ENCODE measurements around the gene HLA-F. TPM values are rescaled to one million over a fixed set of nuclear protein-coding genes. Genes with fewer than 3 reads are reported as not detected.

HLA-F gene
- total RNA-seq = 25.6 and 73.2 TPM in 2 replicates

DNA sequence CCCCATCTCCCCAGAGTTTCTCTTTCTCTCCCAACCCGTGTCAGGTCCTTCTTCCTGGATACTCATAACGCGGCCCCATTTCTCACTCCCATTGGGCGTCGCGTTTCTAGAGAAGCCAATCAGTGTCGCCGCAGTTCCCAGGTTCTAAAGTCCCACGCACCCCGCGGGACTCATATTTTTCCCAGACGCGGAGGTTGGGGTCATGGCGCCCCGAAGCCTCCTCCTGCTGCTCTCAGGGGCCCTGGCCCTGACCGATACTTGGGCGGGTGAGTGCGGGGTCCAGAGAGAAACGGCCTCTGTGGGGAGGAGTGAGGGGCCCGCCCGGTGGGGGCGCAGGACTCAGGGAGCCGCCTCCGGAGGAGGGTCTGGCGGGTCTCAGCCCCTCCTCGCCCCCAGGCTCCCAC is at the start of gene HLA-F:
TSS of gene HLA-F (plus strand) at position 173 of the 404 bp plus-strand sequence. CDS start at position 203, 30 bp downstream.

DNA sequence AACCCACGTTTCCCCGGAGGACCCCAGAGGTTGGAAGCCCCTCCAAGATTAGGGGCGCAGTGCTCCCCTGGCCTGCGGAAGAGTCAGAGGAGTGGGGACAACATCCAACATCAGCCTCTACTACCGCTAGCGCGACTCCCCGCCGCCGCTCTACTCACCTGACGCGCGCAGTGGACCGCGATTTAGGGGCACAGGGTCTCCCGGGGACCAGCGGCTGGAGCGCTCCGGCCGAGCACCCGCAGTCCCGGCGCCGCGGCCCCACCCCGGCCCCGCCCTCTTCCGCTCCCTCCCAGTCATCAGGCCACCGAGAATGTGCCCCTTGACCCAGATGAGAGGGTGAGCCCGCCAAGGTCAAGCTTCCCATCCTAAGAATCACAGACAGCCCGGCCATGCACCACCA is 42.3 kb upstream of the HLA-F start, which contains the start of gene ZFP57:
TSS of gene ZFP57 (minus strand) at position 249 of the 400 bp plus-strand sequence. CDS start 4,149 bp downstream, outside the sequence.

Other genes with a start within 250 kb of the HLA-F start
- gene MAS1L, start 235.5 kb upstream of the HLA-F start, total RNA-seq = not detected in 2 replicates
- 7.0 and 231 TPM in 2 replicates for gene UBD, start 163.7 kb upstream of the HLA-F start, total RNA-seq
- gene OR2H2, start 138.3 kb upstream of the HLA-F start, total RNA-seq = not detected in 2 replicates
- 2.3 and 7.2 TPM in 2 replicates for gene GABBR1, start 90.3 kb upstream of the HLA-F start, total RNA-seq
- gene MOG, start 66.3 kb upstream of the HLA-F start, total RNA-seq = not detected in 2 replicates
- not detected in 2 replicates for gene ZFP57, start 42.3 kb upstream of the HLA-F start, total RNA-seq
- not detected in 2 replicates for gene HLA-G, start 104.4 kb downstream of the HLA-F start, total RNA-seq
- gene HLA-A, start 219.1 kb downstream of the HLA-F start, total RNA-seq = 804 and 1,185 TPM in 2 replicates

Data from bladder microvascular endothelial cell (primary cell).